DND-41 (cell line): ENCODE measurements around the gene C5.

Experiments used
- ATAC-seq: fragments of 200-7000 bp; cut with Tn5 transposase; 3 replicates; pipeline ENCODE4 v1.9.1; 2021; ENCODE audit warnings: low read depth; ENCODE audit not compliant: insufficient read depth
- DNase-seq: peaks from one replicate; pipeline ENCODE4 v3.0.0-alpha.2; 2020
- H2AFZ ChIP-seq: 2 replicates; pipeline ENCODE4 v1.6.0; 2012; ENCODE audit warnings: low read depth, low read length
- H3K27ac ChIP-seq: 2 replicates; pipeline ENCODE4 v1.5.1; 2012; ENCODE audit warnings: low read length, inconsistent platforms
- H3K27me3 ChIP-seq: fragments of 200-600 bp; sonication (generic); 2 replicates; pipeline ENCODE4 v1.6.0; 2012; ENCODE audit warnings: low read length, mild to moderate bottlenecking, inconsistent platforms; ENCODE audit not compliant: insufficient read depth, poor library complexity
- H3K36me3 ChIP-seq: 2 replicates; pipeline ENCODE4 v1.5.1; 2012; ENCODE audit warnings: low read length, inconsistent platforms; ENCODE audit not compliant: insufficient read depth
- H3K4me1 ChIP-seq: 2 replicates; pipeline ENCODE4 v1.5.1; 2012; ENCODE audit warnings: mild to moderate bottlenecking, low read length; ENCODE audit not compliant: insufficient read depth
- H3K4me2 ChIP-seq: 2 replicates; pipeline ENCODE4 v1.6.0; 2012; ENCODE audit warnings: mild to moderate bottlenecking, moderate library complexity, low read length, inconsistent platforms; ENCODE audit not compliant: insufficient read depth
- H3K4me3 ChIP-seq, 2 experiments: fragments of 200-600 bp in 1 of 2; shearing (Covaris generic) in 1 of 2; 2 replicates each; pipeline ENCODE4 v1.5.1; 2012 to 2016; ENCODE audit warnings: inconsistent platforms in 2 of 2, low read length in 2 of 2, mild to moderate bottlenecking in 2 of 2, low read depth in 1 of 2, moderate library complexity in 1 of 2
- H3K79me2 ChIP-seq: 2 replicates; pipeline ENCODE4 v1.6.0; 2012; ENCODE audit warnings: low read length, inconsistent platforms; ENCODE audit not compliant: insufficient read depth
- H3K9ac ChIP-seq: 2 replicates; pipeline ENCODE4 v1.6.0; 2012; ENCODE audit warnings: low read depth, mild to moderate bottlenecking, inconsistent platforms, low read length, moderate library complexity
- H3K9me3 ChIP-seq: 2 replicates; pipeline ENCODE4 v1.5.1; 2012; ENCODE audit warnings: low read length, moderate library complexity, mild to moderate bottlenecking, inconsistent platforms; ENCODE audit not compliant: insufficient read depth, severe bottlenecking
- H4K20me1 ChIP-seq: 2 replicates; pipeline ENCODE4 v1.6.0; 2012; ENCODE audit warnings: low read length; ENCODE audit not compliant: insufficient read depth
- CTCF ChIP-seq: IDR thresholded peaks from 2 replicates; pipeline ENCODE4 v1.5.1; 2012; ENCODE audit warnings: borderline replicate concordance, low read length, moderate library complexity, mild to moderate bottlenecking; ENCODE audit not compliant: poor library complexity, severe bottlenecking; ENCODE audit errors: extremely low read depth
- EZH2 ChIP-seq: IDR thresholded peaks from 3 replicates; pipeline ENCODE4 v1.6.1; 2012; ENCODE audit warnings: borderline replicate concordance, low read depth, mild to moderate bottlenecking, moderate library complexity, low read length, inconsistent platforms; ENCODE audit not compliant: severe bottlenecking

Gene C5

GRCh38 chr9:120941046-120941770 is 108.9 kb downstream of the C5 start:
- DNase-seq (no peak), ATAC-seq (no peak)
- Histone ChIP-seq H2AFZ (no peak overlapping the region), H3K79me2 (no peaks in the 10 kb centered on the region), H4K20me1 (no peaks in the 10 kb centered on the region), H3K36me3 (no peaks in the 10 kb centered on the region), H3K9me3 (no peaks in the 10 kb centered on the region), H3K4me1 (peaks cover 18% of the 10 kb centered on the region), H3K9ac (no peak overlapping the region), H3K4me3 (no peak overlapping the region), H3K27me3 (no peaks in the 10 kb centered on the region), H3K27ac (no peak overlapping the region), H3K4me2 (no peak overlapping the region)
- TF ChIP-seq CTCF = no peak
- no peak for TF ChIP-seq EZH2

GRCh38 chr9:120940573-120940972 is 109.5 kb downstream of the C5 start:
- ATAC-seq (no peak), DNase-seq (no peak)
- Histone ChIP-seq H3K4me2 (no peak overlapping the region), H3K27ac (no peak overlapping the region), H3K9me3 (no peaks in the 10 kb centered on the region), H3K4me3 (no peak overlapping the region), H2AFZ (no peak overlapping the region), H3K79me2 (no peaks in the 10 kb centered on the region), H3K9ac (no peak overlapping the region), H4K20me1 (no peaks in the 10 kb centered on the region), H3K4me1 (peaks cover 24% of the 10 kb centered on the region), H3K27me3 (no peaks in the 10 kb centered on the region), H3K36me3 (no peaks in the 10 kb centered on the region)
- TF ChIP-seq EZH2 (no peak), CTCF (no peak)

GRCh38 chr9:120938851-120939250 is 111.2 kb downstream of the C5 start:
- no peaks in the 10 kb centered on the region for H3K9me3 ChIP-seq
- no peak overlapping the region for H3K27ac ChIP-seq
- DNase-seq (no peak), ATAC-seq (no peak)
- H3K4me3 ChIP-seq = no peak overlapping the region
- no peaks in the 10 kb centered on the region for H4K20me1 ChIP-seq
- TF ChIP-seq CTCF (no peak), EZH2 (no peak)
- no peak overlapping the region for H3K9ac ChIP-seq
- no peaks in the 10 kb centered on the region for H3K79me2 ChIP-seq
- H2AFZ ChIP-seq = no peak overlapping the region
- H3K27me3 ChIP-seq = no peaks in the 10 kb centered on the region
- no peak overlapping the region for H3K4me2 ChIP-seq
- no peaks in the 10 kb centered on the region for H3K36me3 ChIP-seq
- H3K4me1 ChIP-seq = peaks cover 29% of the 10 kb centered on the region

- peaks cover 33% of the 10 kb centered on the region for H3K4me1 ChIP-seq
- no peak overlapping the region for H3K4me2 ChIP-seq
- ATAC-seq (no peak), DNase-seq (no peak)
- H3K27ac ChIP-seq = peak overlapping the region; percentile 78; the same call in 1 of the 2 replicates
- H3K9me3 ChIP-seq = no peaks in the 10 kb centered on the region
- H3K79me2 ChIP-seq = no peaks in the 10 kb centered on the region
- no peak overlapping the region for H2AFZ ChIP-seq
- peak overlapping the region; percentile 48; the same call in 1 of the 2 replicates for H3K9ac ChIP-seq
- H3K27me3 ChIP-seq = no peaks in the 10 kb centered on the region
- no peak overlapping the region for H3K4me3 ChIP-seq
- no peaks in the 10 kb centered on the region for H3K36me3 ChIP-seq
- H4K20me1 ChIP-seq = no peaks in the 10 kb centered on the region
- no peak for TF ChIP-seq CTCF
Observed at GRCh38 chr9:120937596-120937995, 112.5 kb downstream of the C5 start.
